Smooth muscle cell (in vitro differentiated cells): ENCODE data around the gene KLHL36. TPM values are rescaled to one million over a fixed set of nuclear protein-coding genes. Genes with fewer than 3 reads are reported as not detected.

Experiments
- DNase-seq: peaks from one replicate; lab custom pipeline; 2025; ENCODE audit not compliant: unreplicated experiment; lab: John Stamatoyannopoulos, UW
- H2AFZ ChIP-seq: fragments of 200-600 bp; sonication (generic); 2 replicates; pipeline ENCODE4 v1.6.0; 2016; ENCODE audit warnings: antibody characterized with exemption, low read depth, mild to moderate bottlenecking
- H3F3A ChIP-seq: fragments of 200-600 bp; sonication (generic); 2 replicates; pipeline ENCODE4 v1.6.0; 2017; ENCODE audit warnings: antibody characterized with exemption, low read depth
- H3K27ac ChIP-seq: fragments of 200-600 bp; sonication (generic); 2 replicates; pipeline ENCODE4 v1.5.1; 2016; ENCODE audit warnings: low read depth, mild to moderate bottlenecking
- H3K27me3 ChIP-seq: fragments of 200-600 bp; sonication (generic); 2 replicates; pipeline ENCODE4 v1.6.1; 2016; ENCODE audit warnings: low read depth, mild to moderate bottlenecking
- H3K36me3 ChIP-seq: fragments of 200-600 bp; sonication (generic); 2 replicates; pipeline ENCODE4 v1.5.1; 2016; ENCODE audit warnings: low read depth
- H3K4me1 ChIP-seq: fragments of 200-600 bp; sonication (generic); 2 replicates; pipeline ENCODE4 v1.5.1; 2016; ENCODE audit warnings: low read depth
- H3K4me2 ChIP-seq: fragments of 200-600 bp; sonication (generic); 2 replicates; pipeline ENCODE4 v1.6.0; 2016; ENCODE audit warnings: mild to moderate bottlenecking
- H3K4me3 ChIP-seq: fragments of 200-600 bp; sonication (generic); 2 replicates; pipeline ENCODE4 v1.5.1; 2016; ENCODE audit warnings: mild to moderate bottlenecking
- H3K79me2 ChIP-seq: fragments of 200-600 bp; sonication (generic); 2 replicates; pipeline ENCODE4 v1.6.0; 2016; ENCODE audit warnings: low read depth, mild to moderate bottlenecking
- H3K9ac ChIP-seq: fragments of 200-600 bp; sonication (generic); 2 replicates; pipeline ENCODE4 v1.6.0; 2016; ENCODE audit warnings: low read depth
- H3K9me3 ChIP-seq: fragments of 200-600 bp; sonication (generic); replicated peaks from 2 replicates; pipeline ENCODE4 v1.5.1; 2016; ENCODE audit warnings: low read depth
- H4K20me1 ChIP-seq: fragments of 200-600 bp; sonication (generic); 2 replicates; pipeline ENCODE4 v1.6.0; 2016; ENCODE audit warnings: low read depth
- CTCF ChIP-seq: fragments of 200-600 bp; sonication (generic); IDR thresholded peaks from 2 replicates; pipeline ENCODE4 v1.5.1; 2017; ENCODE audit warnings: borderline replicate concordance, mild to moderate bottlenecking, antibody characterized with exemption; ENCODE audit not compliant: insufficient read depth, poor library complexity, severe bottlenecking
- WGBS: methylation state at CpG from one replicate; pipeline ENCODE4 v1.1.7; 2016; ENCODE audit warnings: low lambda C conversion rate; 5-methylcytosine and 5-hydroxymethylcytosine counted together
- polyA plus RNA-seq: library from polyadenylated mRNA; unstranded; fragments of >200 nt; fragmentation: Nextera tagmentation; extraction: Ambion mirVana; gene quantifications from 2 replicates; pipeline ENCODE4 v1.2.1, GENCODE V29; 2016
- total RNA-seq: library from RNA; depleted of rRNA; stranded (reverse); fragments of >200 nt; gene quantifications from 2 replicates; pipeline ENCODE4 v1.2.3, GENCODE V29; 2014

Gene KLHL36
- total and polyA plus RNA-seq, 2 experiments from 2014 or later = 18.0 to 35.4 TPM

- TF ChIP-seq CTCF = no peak
- no peak for DNase-seq
- H2AFZ ChIP-seq = no peak overlapping the region
- H3K27ac ChIP-seq = no peak overlapping the region
- H4K20me1 ChIP-seq = peaks cover 52% of the 10 kb centered on the region
- peaks cover 7% of the 10 kb centered on the region for H3F3A ChIP-seq
- no peaks in the 10 kb centered on the region for H3K9me3 ChIP-seq
- H3K4me1 ChIP-seq = peaks cover 7% of the 10 kb centered on the region
- no peaks in the 10 kb centered on the region for H3K27me3 ChIP-seq
- no peaks in the 10 kb centered on the region for H3K36me3 ChIP-seq
- 89% methylated on average over 7 of the region's 7 CpGs for WGBS
- peaks cover 85% of the 10 kb centered on the region for H3K79me2 ChIP-seq
- no peak overlapping the region for H3K4me2 ChIP-seq
- no peak overlapping the region for H3K4me3 ChIP-seq
- no peak overlapping the region for H3K9ac ChIP-seq
Measured at GRCh38 chr16:84607694-84608093, 40.6 kb upstream of the KLHL36 start.

GRCh38 chr16:84608282-84608681 is 40.0 kb upstream of the KLHL36 start:
- no peak for TF ChIP-seq CTCF
- H3F3A ChIP-seq = peaks cover 3% of the 10 kb centered on the region
- no peak for DNase-seq
- H3K4me1 ChIP-seq = peaks cover 7% of the 10 kb centered on the region
- no peak overlapping the region for H3K9ac ChIP-seq
- no peak overlapping the region for H2AFZ ChIP-seq
- WGBS = 93% methylated on average over 6 of the region's 6 CpGs
- H4K20me1 ChIP-seq = peaks cover 54% of the 10 kb centered on the region
- no peak overlapping the region for H3K27ac ChIP-seq
- H3K27me3 ChIP-seq = no peaks in the 10 kb centered on the region
- no peaks in the 10 kb centered on the region for H3K36me3 ChIP-seq
- no peak overlapping the region for H3K4me2 ChIP-seq
- H3K4me3 ChIP-seq = no peak overlapping the region
- H3K79me2 ChIP-seq = peaks cover 91% of the 10 kb centered on the region
- H3K9me3 ChIP-seq = no peaks in the 10 kb centered on the region

GRCh38 chr16:84609563-84610177 is 38.6 kb upstream of the KLHL36 start:
- H2AFZ ChIP-seq = no peak overlapping the region
- H3K4me1 ChIP-seq = peaks cover 9% of the 10 kb centered on the region
- H3K27ac ChIP-seq = no peak overlapping the region
- 95% methylated on average over 6 of the region's 6 CpGs for WGBS
- H3K36me3 ChIP-seq = no peaks in the 10 kb centered on the region
- H3K9ac ChIP-seq = no peak overlapping the region
- no peak overlapping the region for H3K4me3 ChIP-seq
- TF ChIP-seq CTCF = no peak
- H3K27me3 ChIP-seq = no peaks in the 10 kb centered on the region
- H3K9me3 ChIP-seq = no peaks in the 10 kb centered on the region
- no peak overlapping the region for H3K4me2 ChIP-seq
- H4K20me1 ChIP-seq = peaks cover 67% of the 10 kb centered on the region
- DNase-seq = no peak
- peaks cover 90% of the 10 kb centered on the region for H3K79me2 ChIP-seq
- H3F3A ChIP-seq = peaks cover 3% of the 10 kb centered on the region

DNA sequence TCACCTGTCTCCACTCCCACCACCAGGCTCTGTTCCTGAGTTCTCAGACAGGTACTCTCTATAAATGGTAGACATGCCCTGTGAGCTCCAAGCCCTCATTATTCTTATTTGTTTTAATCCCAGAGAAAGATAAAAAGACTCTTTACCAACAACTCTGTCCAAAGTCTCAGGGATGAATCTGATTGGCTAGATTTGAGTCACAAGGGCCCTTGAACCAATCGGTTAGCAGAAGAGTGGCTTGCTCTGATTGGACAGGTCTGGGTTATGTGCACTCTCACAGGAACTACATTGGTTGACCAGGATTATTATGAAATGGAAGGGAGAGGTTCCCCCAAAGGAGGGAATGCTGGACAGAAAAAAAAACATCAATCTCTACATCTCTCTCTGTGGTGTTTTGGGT is 37.9 kb upstream of the KLHL36 start:
- 97% methylated on average over 1 of the region's 1 CpG for WGBS
- H3K27me3 ChIP-seq = no peaks in the 10 kb centered on the region
- no peak overlapping the region for H3K9ac ChIP-seq
- peaks cover 74% of the 10 kb centered on the region for H4K20me1 ChIP-seq
- no peak for TF ChIP-seq CTCF
- no peak overlapping the region for H3K27ac ChIP-seq
- peaks cover 14% of the 10 kb centered on the region for H3K4me1 ChIP-seq
- no peak for DNase-seq
- no peak overlapping the region for H2AFZ ChIP-seq
- H3K4me2 ChIP-seq = no peak overlapping the region
- H3K36me3 ChIP-seq = no peaks in the 10 kb centered on the region
- peaks cover 8% of the 10 kb centered on the region for H3F3A ChIP-seq
- peaks cover 89% of the 10 kb centered on the region for H3K79me2 ChIP-seq
- H3K9me3 ChIP-seq = no peaks in the 10 kb centered on the region
- H3K4me3 ChIP-seq = no peak overlapping the region
